Measurements from ENCODE around the gene NPTN.
"Not testable (repeated sequence)": the region's sequence is repeated elsewhere in the genome, so short reads cannot be mapped to it uniquely, and the experiment has no call there.

NPTN gene

DNA sequence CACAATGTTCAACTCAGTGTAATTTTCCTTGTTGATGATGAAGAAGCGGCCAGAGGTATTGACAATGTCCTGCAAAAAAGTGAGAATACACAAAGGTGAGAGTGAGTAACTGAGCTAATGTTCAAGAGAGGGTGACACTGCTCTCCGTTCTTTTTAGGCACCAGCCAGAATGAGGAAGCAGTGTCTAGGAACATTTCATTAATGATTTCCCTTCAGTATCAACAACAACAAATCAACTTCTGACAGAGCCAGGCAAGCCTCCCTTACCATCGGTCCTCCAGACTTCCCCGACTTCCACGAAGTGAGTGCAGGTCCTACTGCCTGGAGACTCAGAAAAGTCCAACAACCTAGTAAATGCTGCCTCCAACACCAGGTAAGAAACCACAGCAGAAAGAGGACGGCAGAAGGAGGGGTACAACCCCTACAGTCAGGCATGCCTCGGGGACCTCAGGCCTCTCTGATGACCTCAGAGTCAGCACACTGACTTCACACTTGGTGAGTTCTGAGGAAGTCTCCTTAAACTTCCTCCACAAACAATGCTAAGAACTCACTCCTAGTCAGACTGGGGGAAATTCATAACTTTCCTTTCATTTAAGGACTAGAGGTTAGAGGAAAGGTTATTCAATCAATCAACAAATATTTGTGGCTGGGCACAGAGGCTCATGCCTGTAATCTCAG, 62.7 kb downstream of the NPTN start:
- no peak for DNase-seq

DNA sequence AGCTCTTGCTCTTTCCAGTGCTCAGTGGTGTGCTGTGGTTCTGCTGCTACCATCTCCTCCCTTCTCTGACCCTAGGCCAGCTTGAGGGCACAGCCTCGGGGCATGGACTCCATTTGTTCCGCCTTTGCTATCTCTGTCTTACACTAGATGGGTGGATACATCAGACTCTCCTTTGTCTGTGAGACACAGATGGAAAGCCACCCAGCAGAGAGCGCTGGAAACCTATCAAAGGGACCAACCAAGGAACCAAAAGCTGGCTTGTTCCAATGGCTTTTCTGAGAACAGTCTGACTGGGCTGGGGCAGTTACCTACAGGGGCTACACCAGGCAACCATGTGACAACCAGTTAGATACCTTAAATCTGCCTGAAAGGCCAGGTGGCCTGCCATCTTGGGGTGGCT, 63.8 kb downstream of the NPTN start:
- DNase-seq: no peak

DNA sequence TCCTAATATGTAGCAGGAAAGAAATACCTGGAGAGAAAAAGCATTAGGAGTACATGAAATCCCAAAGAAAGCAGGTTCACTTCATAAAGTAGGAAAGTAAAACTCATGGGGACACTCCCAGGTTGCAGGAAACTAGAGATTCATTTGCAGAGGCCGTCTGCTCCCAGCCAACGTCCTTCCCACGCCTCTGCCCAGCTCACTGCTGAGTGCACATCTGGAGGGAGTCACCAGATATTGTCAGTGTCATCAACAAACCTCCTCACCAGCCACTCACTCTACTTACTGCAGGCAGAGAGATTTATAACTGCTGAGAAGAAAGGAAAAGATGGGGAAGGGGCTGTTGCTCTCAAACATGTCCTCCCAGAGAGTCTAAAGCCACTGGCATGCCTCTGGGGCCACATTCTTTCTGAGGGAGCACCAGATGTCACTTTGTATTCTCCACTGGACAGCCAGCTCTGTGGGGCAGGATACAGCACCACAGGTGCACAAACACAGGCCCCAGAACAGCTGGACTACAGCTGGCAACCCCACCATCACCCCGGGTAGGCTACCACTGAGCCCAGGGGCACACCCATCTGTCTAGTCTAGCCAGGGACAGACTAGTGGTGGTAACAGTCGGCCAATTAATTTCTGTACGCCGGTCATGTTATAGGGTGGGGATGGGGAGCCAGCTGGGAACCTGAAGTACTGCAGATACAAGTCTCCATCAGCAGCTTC, 64.5 kb downstream of the NPTN start:
- DNase-seq: no peak

DNA sequence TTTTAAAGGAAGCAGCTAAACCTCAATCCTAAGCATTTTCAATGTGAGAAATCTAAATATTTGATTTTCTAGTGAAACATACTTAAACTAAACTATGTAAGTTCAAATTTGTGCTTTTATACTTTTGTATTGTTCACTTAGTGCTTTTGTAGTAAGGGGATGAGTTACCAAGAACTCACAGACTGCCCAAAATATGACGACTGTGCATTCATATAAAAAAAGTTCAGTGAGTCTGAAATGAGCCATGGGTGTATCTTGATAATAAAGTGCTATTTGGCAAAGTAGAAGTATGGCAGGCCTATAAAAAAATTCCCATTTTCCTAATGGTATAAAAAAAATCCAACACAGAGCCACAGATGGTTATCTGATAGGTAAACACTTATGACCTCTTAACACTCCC, 66.2 kb downstream of the NPTN start:
- no peak for DNase-seq

DNA sequence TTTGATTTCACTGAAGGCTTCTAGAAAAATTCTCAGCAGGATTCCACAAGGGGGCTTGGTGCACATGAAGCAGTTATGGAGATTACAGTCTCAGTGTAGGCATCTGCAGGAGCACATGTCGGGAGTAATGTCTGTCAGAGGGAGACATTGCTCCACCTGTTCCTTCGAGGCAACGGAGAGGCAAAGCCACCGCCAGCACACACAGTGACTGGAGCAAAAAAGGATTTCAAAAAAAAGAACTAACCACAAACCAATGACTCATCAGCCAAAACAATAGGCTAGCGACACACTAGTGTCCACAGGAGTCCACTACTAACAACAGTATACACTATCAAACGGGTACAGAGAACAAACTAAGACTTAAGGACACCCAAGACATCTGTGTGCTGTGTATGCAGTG, 68.9 kb downstream of the NPTN start:
- DNase-seq: no peak

DNA sequence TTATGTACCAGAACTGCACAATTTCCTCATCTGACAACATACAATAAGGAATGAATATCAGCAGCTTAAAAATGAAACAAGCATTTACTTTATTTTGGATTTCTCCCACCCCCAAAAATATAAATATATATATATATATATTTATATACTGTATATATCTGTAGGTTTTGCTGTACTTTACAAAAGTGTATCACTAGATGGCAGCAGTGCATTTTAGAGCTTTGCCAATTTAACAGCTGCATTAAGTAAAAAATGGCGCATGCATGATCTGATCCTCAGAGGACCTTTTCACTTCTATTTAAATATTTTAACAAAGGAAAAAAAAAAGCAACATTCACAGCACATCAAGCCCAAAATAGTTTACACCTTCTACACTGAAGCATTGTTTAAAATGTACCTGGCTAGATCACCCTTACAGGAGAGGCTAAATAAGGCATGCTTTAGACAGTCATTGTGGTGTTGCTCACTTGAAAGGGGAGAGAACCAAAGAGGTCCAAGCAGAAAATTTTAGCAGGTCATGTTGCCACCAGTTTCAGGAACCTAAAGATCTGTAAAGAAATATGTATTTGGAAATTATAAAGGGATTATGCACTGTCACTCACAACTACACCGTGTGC, 72.6 kb downstream of the NPTN start:
- DNase-seq: no peak

DNA sequence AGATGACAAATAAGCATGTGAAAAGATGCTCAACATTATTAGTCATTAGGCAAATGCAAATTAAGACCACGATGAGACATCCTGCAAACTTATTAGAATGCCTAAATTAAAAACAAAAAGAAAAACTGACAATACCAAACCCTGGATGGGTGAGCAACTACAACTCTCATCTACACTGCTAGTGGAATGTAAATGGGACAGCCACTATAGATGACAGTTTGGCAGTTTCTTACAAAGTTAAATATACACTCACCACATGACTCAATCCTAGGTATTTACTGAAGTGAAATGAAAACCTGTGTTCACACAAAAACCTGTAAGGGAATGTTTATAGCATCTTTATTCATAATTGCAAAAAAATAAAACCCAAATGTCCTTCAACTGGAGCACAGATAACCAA, 74.7 kb downstream of the NPTN start:
- no peak for DNase-seq

DNA sequence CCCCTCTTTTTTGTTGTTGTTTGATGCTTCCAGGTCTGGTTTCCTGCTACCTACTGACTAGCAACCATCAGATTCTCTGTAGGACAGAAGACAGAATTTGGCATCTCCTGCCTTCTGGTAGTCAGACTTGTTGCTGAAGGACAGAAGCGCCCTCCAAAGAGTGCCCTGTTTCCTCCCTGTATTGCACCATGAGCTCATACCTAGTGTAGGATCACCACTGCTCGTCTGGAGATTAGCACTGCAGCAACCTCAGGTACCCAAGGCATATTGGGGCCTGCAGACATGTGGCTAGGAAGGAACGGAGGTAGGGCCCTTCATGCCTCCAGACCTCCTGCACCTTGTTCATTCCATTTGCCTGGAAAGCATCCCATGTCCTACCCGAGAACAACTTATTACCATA, 78.1 kb downstream of the NPTN start:
- no peak for DNase-seq

DNA sequence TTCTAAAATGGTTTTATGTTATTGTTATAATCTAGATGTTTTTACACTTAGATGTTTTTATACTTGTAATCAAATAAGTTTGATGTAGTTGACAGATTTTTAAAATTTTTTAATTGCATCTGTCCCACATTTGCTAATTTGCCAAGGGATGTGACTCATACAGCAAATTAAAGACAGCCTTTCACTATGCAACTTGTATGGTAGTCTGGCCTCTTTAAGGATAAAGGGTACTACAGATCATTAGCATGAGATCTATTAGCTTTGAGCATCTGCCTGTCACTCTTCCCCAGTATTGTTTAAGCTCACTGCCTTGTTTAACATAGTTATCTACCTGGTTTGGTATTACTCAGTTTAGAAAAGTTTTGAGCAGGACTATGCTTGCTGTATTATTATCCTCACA, 83.0 kb downstream of the NPTN start:
- DNase-seq: no peak

DNA sequence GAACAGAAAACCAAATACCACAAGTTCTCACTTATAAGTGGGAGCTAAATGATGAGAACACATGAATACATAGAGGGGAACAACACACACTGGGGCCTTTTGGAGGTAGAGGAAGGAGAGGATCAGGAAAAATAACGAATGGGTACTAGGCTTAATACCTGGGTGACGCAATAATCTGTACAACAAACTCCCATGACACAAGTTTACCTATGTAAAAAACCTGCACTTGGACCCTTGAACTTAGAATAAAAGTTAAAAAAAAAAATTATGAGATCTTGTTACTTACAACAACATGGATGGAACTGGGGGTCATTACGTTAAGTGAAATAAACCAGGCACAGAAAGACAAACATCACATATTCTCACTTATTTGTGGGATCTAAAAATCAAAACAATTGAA, 84.3 kb downstream of the NPTN start:
- not testable (repeated sequence) for DNase-seq

DNA sequence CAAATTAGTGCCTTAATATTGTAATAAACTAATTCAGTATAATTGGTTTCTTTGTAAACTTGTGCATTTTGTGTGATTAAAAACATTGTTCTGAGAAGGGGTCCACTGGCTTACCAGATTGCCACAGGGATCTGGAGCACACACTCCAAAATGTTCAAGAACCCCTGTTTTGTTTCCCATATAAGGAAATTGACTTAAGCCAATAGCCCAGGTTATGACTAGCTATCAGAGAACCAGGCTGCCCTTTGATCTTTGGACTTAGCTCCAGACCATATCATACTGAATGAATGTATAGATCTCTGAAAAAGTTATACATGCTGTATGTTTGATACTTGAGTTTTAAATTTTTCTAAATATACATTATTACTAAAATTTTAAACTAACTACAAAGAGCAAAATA, 91.7 kb downstream of the NPTN start:
- no peak for DNase-seq

DNA sequence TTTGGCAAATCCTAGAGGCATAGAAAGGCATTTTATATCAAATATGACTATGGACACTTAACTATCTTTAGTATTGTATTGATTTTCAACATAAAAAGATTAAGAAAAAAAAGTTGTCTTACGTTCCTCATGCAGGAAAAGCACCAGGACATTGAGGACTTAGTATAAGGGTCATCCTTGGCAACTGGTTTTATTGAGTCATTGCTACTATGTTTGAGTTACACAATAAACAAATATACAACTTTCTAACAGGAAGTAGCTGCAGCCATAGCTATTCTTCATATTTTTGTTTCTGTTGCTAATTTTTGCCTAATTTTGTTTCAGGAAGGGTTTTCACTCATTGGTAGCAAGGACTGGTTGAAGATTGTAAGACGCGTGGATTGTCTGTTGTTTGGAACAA, 93.0 kb downstream of the NPTN start:
- no peak for DNase-seq

DNA sequence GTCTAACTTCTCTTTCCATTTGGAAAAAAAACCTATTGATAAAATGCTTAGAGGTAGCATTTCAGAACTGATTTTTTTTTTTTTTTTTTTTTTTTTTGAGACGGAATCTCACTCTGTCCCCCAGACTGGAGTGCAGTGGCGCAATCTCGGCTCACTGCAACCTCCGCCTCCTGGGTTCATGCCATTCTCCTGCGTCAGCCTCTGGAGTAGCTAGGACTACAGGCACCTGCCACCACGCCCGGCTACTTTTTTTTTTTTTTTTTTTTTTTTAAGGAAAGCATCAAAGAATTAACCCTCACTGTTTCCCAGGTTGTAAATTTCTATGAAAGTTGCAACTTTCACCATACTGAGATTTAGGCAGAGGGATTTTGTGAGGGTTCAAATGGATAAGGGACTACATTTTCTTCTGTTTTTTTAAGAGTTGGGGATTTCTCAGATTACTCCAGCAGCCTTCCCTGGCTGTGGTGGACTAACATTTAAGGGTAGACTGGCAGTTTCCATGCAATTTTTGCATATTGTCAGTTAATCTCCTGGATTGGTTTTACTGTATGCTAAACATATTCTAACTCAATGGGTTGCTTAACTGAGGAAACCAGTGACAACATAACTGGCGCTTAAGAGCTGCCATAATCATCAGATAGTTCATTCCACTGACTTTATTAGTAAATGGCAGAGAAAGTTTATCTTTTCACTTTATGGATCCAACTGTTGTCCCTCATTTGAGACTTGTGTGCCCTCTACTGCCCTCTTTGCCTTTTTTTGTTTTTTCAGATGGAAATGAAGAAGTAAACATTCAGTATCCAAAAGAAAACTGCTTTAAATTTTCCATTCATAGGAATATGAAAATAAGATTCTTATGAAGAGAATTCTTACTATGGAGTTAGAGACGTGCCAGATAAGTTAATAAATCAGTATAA, 93.7 kb downstream of the NPTN start:
- DNase-seq: no peak

DNA sequence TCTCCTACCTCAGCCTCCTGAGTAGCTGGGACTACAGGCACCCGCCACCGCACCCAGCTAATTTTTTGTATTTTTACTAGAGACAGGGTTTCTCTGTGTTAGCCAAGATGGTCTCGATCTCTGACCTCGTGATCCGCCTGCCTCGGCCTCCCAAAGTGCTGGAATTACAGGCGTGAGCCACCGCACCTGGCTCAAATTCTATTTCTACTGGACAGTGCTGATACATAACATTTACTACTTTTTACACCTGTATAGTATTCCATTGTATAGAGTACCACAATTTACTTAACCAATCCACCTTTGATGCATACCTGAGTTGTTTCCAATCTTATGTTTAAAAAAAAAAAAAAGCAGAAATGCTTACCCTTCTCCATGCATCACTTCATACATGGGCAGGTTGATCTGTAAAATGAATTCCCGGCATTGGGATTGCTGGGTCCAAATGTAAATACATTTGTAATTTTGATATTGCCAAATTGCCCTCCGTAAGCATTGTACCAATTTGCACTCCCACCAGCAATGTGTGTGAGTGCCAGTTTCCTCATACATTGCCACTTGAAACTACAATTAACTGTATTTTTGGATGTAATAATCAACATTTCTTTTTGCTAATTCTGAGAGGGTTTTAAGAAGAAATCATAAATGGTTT, 94.5 kb downstream of the NPTN start:
- no peak for DNase-seq

DNA sequence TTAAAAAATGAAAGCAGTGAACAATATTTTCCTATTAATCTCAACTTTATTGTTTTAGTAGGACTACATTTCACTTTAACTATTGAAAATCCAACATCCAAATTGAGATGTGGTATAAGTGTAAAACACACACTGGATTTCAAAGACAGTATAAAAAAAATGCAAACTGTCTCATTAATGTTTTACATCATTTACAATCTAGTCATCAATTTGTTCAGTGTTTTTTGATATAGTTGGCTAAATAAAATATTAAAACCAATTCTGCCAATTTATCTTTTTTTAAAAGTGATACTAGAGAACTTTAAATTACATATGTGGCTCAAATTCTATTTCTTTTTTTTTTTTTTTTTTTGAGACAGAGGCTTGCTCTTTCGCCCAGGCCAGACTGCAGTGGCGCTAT, 95.1 kb downstream of the NPTN start:
- no peak for DNase-seq

DNA sequence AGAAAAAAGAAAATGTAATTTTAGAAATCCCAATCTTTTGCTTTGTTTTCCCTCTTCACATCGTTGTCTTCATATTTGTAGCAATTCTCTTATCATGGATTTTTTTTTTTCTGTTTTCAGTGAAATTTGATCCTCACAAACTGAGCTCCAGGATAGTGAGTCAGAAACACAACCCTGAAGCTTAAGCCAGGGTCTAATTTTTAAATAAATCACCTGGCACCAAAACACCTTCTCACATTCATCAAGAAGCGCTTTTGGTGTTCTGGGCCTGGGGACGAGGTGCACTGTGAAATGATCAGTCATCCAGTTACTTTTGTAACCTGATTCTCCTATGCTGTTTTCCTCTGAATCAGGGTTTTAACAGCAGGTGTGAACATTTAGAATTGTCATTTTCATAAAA, 102.5 kb downstream of the NPTN start:
- no peak for DNase-seq

DNA sequence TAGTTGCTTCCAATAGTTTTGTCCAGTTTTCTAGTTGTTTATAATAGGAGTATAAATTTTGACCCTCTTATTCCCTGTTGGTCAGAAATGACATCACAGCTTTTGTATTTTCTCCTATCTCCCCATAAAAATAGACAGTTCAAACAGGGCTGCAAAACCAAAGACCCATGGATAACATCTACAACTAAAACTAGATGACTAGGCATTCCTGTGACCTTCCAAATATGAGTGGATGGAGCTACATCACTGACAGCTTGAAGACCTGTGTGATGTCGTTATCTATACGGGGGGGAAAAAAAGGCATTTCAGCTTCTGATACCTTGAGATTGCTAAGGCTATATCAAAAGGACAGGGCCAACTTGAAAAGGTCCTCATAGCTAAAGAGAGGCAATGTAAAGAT, 105.6 kb downstream of the NPTN start:
- DNase-seq: no peak

DNA sequence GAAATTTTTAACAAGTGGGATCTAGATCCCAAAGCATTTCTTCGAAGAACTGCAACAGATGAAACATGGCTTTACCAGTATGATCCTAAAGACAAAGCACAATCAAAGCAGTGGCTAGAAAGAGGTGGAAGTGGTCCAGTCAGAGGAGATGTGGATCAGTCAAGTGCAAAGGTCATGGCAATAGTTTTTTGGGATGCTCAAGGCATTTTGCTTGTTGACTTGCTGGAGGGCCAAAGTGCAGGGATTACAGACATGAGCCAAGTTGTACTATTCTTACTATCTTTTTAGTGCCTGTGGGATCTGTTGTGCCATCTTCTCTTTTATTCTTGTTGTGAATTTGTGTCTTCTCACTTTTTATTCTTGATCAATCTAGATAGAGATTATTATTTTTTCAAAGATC, 108.3 kb downstream of the NPTN start:
- DNase-seq: no peak

DNA sequence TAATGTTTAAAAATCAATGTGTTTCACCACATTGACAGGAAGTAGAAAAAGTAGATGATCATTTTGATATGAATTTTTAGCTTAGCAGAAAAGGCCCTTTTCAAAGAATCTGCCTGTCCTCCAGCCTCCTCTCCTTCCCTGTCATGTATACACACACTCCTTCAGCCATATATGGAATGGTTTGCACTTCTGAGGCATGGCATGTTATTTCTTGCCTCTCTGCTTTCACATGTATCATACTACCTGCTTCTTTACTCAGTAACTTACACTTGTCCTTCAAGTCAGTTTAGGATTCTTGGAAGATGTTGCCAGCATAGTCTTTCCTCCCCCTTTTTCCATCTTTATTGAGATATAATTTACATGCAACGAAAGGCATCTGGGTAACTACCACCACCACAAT, 111.2 kb downstream of the NPTN start:
- no peak for DNase-seq

DNA sequence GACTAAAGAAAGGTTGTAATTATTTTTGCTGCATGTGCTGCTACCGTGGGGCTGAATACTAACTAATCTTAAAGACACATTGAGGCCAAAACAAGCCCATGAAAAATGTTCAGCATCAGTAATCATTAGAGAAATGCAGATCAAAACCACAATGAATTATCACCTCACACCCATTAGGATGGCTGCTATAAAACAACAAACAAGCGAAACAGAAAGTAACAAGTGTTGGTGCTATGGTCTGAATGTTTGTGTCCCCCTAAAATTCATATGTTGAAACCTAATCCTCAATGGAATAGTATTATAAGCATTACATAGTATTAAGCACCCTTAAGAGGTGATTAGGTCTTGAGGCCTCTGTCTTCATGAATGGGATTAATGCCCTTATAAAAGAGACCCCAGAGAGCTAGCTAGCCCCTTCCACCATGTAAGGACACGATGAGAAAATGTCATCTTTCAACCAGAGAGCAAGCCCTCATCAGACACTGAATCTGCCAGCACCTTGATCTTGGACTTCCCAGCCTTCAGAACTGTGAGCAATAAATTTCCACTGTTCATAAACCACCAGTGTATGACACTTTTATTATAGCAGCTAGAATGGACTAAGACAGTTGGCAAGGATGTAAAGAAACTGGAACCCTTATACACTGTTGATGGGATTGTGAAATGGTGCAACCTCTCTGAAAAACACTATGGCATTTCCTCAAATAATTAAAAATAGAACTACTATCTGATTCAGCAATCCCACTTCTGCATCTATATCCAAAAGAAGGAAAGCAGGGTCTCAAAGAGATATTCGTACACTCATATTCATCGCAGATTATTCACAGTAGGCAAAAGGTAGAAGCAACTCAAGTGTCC, 114.1 kb downstream of the NPTN start:
- DNase-seq: no peak

DNA sequence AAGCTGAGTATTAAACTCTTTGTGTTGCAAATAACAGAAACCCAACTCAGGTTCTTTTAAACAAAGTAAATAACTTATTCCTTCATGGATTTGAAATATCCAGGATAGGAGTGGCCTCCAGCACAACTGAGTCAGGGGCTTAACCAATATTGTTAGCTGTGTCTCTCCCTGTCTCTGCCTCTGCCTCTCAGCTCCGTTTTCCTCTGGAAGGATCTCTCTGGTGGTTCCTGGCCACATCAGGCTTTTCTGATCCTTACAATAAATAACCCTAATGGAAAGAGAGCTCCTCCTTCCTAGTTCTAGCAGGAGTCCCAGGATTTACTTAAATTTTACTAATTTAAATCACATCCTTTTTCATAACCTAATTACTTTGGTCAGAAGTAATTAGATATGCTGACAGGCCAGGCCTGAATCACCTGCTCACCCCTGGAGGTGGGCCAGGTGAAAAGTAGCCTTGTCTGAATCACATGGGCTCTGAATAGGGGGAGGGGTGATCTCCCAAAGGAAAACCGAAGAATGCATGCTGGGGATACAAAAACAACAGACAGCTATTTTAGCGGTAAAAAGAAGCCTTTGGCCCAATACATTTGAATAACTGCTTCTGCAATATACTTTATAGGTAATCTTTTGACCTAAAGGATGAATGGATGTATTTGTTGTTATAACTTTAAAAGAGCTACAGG, 114.9 kb downstream of the NPTN start:
- no peak for DNase-seq

Data from activated CD8-positive, alpha-beta memory T cell treated with anti-CD3 and anti-CD28 coated beads, Interleukin-2, amount 50 U/mL, for 4 hours (primary cell).